PC-9 (cell line): Measurements from ENCODE around the gene CCDC106.

Experiments used
- CTCF ChIP-seq: fragments of 200-600 bp; sonication (generic); conservative IDR thresholded peaks from 2 replicates; pipeline ENCODE4 v1.6.1; 2017; ENCODE audit warnings: mixed run types, antibody characterized with exemption, mild to moderate bottlenecking, moderate library complexity
- EZH2 ChIP-seq: fragments of 200-600 bp; sonication (generic); IDR thresholded peaks from 2 replicates; pipeline ENCODE4 v1.8.0; 2017; ENCODE audit warnings: antibody characterized with exemption, low read depth

DNA sequence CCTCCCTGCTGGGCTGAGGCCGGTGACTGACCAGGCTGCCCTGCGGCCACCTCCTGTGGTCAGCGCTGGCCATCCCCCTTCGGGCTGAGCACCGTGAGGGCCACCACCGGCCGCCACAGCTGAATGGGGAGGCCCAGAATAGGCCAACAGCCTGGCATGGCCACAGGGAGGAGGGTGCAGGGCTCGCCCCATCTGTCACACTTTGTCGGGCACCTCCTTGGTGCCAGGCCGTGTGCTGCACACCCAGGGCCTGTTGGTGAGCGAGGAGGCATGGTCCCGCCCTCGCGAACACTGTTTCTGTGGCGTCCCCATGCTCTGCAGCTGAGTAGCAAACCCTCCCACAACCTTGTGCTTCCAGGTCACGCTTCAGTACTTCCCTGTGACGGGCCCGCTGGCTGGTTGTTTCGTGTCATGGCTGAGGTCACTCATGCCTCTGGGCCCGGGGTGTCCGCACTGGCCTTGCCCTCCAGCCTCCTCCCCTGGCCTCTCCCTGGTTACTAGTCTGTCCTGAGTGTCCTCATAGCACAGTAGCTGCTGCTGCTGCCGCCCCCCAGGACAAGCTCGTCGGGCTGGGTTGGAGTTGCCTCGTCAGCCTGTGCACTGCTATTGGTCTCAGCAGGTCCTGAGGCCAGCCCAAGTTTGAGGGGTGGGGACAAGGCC, 42.2 kb downstream of the CCDC106 start:
- TF ChIP-seq CTCF (no peak), EZH2 (no peak)
